Measurements from ENCODE around the gene ATP1B3.
A peak's percentile ranks its signal among the peaks of the same experiment; 100 is the strongest.

ATP1B3 gene

DNA sequence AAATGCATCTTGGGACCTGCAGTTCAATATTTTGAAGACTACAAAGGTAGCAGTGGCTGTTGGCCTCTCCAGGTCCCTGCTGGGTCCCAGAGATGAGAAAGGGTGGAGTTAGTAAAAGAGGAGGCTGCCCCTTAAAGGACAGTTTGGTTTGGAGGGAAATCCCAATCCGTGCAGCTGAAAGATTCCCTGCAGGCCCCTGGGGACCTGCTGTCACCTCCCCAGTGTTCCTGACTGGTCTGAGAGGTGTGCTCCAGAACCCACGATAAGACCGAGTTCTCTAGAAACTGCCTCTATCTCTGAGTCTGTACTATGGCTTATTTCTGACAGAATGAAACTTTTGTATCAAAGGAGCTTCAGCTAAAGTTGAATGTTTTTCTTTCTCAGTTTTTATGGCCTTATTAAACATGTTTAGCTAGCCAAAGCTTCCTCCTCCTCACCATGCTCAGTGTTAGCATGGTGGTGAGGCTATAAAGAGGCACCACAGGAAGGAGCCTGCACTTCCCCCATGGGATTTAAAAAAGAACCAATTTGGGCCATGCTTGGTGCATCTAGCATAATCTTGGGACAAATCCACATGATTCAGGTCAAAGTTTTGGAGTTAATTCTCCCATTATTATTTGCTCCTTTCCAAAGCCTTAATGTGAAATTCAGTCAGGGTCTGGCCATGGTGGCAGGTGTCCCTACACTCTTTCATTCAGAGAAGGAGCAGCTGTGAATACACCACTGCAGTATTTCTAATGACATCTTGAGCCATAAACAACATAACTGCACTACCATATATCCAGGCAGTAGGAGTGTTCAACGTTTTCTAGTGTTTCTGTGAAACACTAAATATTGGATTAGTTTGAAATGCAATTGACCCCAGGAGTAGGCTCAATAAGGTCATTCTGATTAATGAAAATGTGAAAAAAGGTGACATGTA lies 74.4 kb downstream of the ATP1B3 start:
- Histone ChIP-seq H4K5ac (ENCODE audit: low read length) (no peak overlapping the region), H3K4me1 (ENCODE audit: control insufficient read depth, low read depth, low read length) (no peaks in the 10 kb centered on the region), H2BK15ac (replicated peaks; ENCODE audit: low read depth) (no peak overlapping the region), H3K4ac (ENCODE audit: low read depth, low read length) (no peak overlapping the region), H2BK120ac (ENCODE audit: low read depth, low read length) (no peak overlapping the region), H3K4me3 (ENCODE audit: low read length) (no peak overlapping the region), H3K79me1 (ENCODE audit: low read length) (no peaks in the 10 kb centered on the region), H4K8ac (ENCODE audit: low read depth, low read length) (no peak overlapping the region), H3K27ac (ENCODE audit: low read depth, low read length) (no peak overlapping the region), H3K23ac (ENCODE audit: low read length) (no peak overlapping the region), H3K27me3 (ENCODE audit: insufficient read depth, low read length, poor library complexity) (no peaks in the 10 kb centered on the region), H3K18ac (ENCODE audit: low read length) (no peak overlapping the region), H2BK5ac (ENCODE audit: low read length) (no peak overlapping the region), H3K36me3 (ENCODE audit: control insufficient read depth, insufficient read depth, low read length) (no peaks in the 10 kb centered on the region), H3K4me2 (ENCODE audit: low read length) (no peak overlapping the region), H2AK5ac (ENCODE audit: low read length) (no peak overlapping the region), H3K9ac (ENCODE audit: low read length) (no peak overlapping the region), H3K56ac (ENCODE audit: low read length) (no peak overlapping the region), H3K79me2 (ENCODE audit: control insufficient read depth, insufficient read depth, low read length) (no peaks in the 10 kb centered on the region)
- DNase-seq, result no peak
- WGBS (ENCODE audit: extremely low coverage, insufficient coverage, low lambda C conversion rate), result no CpG with 5 or more reads among the region's 4 CpGs

- Histone ChIP-seq H3K56ac (ENCODE audit: low read length) (no peak overlapping the region), H2BK120ac (ENCODE audit: low read depth, low read length) (no peak overlapping the region), H3K4me3 (ENCODE audit: low read length) (no peak overlapping the region), H3K4me2 (ENCODE audit: low read length) (no peak overlapping the region), H3K4me1 (ENCODE audit: control insufficient read depth, low read depth, low read length) (no peaks in the 10 kb centered on the region), H3K36me3 (ENCODE audit: control insufficient read depth, insufficient read depth, low read length) (no peaks in the 10 kb centered on the region), H2AK5ac (ENCODE audit: low read length) (no peak overlapping the region), H2BK5ac (ENCODE audit: low read length) (no peak overlapping the region), H3K79me2 (ENCODE audit: control insufficient read depth, insufficient read depth, low read length) (no peaks in the 10 kb centered on the region), H4K8ac (ENCODE audit: low read depth, low read length) (no peak overlapping the region), H2BK15ac (replicated peaks; ENCODE audit: low read depth) (no peak overlapping the region), H3K9ac (ENCODE audit: low read length) (no peak overlapping the region), H3K27ac (ENCODE audit: low read depth, low read length) (no peak overlapping the region), H3K23ac (ENCODE audit: low read length) (no peak overlapping the region), H4K5ac (ENCODE audit: low read length) (no peak overlapping the region), H3K79me1 (ENCODE audit: low read length) (no peaks in the 10 kb centered on the region), H3K27me3 (ENCODE audit: insufficient read depth, low read length, poor library complexity) (no peaks in the 10 kb centered on the region), H3K4ac (ENCODE audit: low read depth, low read length) (no peak overlapping the region), H3K18ac (ENCODE audit: low read length) (no peak overlapping the region)
- no CpG with 5 or more reads among the region's 2 CpGs for WGBS (ENCODE audit: extremely low coverage, insufficient coverage, low lambda C conversion rate)
- no peak for DNase-seq
Observed at GRCh38 chr3:141952611-141953010, 76.2 kb downstream of the ATP1B3 start.

GRCh38 chr3:141955175-141955574 lies 78.7 kb downstream of the ATP1B3 start:
- no peak overlapping the region for H3K18ac ChIP-seq (ENCODE audit: low read length)
- H3K27me3 ChIP-seq (ENCODE audit: insufficient read depth, low read length, poor library complexity), result no peaks in the 10 kb centered on the region

DNA sequence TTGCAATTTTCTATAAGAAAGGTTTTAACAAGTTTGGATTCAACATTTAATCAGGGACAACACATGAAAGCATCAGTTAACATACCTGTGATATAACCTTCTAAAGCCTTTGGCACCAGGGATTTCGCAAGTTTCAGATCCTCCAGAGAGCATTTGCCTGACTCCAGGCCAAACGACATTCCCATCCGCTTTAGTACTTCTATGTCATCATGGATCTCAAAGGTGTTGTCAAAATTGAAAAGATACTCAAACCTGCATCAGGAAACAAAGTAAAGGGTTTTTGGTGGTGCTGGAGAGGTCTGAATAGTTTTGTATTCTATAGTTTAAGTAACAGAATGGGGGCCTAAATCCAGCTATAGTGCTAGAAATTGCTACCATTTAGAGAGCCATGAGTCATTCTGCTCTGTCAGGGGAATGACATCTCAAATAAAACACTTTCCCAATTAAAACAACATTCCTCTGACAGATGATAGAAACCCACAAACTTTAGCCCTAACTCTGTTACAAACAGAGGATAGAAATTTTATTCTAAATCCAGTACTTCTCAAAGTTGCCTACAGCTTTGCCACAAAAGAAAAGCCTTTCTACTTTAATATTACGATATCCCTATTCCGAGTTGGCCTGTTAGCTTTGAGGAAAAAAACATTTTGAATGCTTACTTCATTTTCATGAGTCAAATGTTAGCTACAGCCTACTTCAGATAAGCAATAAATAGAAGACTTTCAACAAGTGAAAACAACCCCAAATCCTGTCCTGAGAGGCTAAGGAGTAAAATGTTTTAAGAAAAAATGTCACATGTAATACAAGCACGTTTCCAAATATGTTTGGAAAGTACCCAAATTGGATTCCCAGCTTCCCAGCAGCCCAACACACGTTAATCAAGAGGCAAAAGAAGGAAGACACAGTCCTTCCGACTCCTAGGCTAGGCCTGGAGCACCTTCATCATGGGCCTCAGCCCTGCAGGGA lies 83.4 kb downstream of the ATP1B3 start:
- no peak overlapping the region for H3K27ac ChIP-seq (ENCODE audit: low read depth, low read length)
- H3K36me3 ChIP-seq (ENCODE audit: control insufficient read depth, insufficient read depth, low read length), result no peaks in the 10 kb centered on the region
- H3K79me1 ChIP-seq (ENCODE audit: low read length), result no peaks in the 10 kb centered on the region
- DNase-seq, result peak; percentile 75
- no peak overlapping the region for H3K56ac ChIP-seq (ENCODE audit: low read length)
- H3K18ac ChIP-seq (ENCODE audit: low read length), result no peak overlapping the region
- H2BK15ac ChIP-seq (replicated peaks; ENCODE audit: low read depth), result no peak overlapping the region
- H3K23ac ChIP-seq (ENCODE audit: low read length), result no peak overlapping the region
- H3K4me3 ChIP-seq (ENCODE audit: low read length), result no peak overlapping the region
- no peaks in the 10 kb centered on the region for H3K79me2 ChIP-seq (ENCODE audit: control insufficient read depth, insufficient read depth, low read length)
- H3K4me1 ChIP-seq (ENCODE audit: control insufficient read depth, low read depth, low read length), result no peaks in the 10 kb centered on the region
- no peak overlapping the region for H4K8ac ChIP-seq (ENCODE audit: low read depth, low read length)
- no peak overlapping the region for H3K4ac ChIP-seq (ENCODE audit: low read depth, low read length)
- H3K4me2 ChIP-seq (ENCODE audit: low read length), result no peak overlapping the region
- H2AK5ac ChIP-seq (ENCODE audit: low read length), result no peak overlapping the region
- H2BK120ac ChIP-seq (ENCODE audit: low read depth, low read length), result no peak overlapping the region
- H4K5ac ChIP-seq (ENCODE audit: low read length), result no peak overlapping the region
- no peaks in the 10 kb centered on the region for H3K27me3 ChIP-seq (ENCODE audit: insufficient read depth, low read length, poor library complexity)
- H3K9ac ChIP-seq (ENCODE audit: low read length), result no peak overlapping the region
- H2BK5ac ChIP-seq (ENCODE audit: low read length), result no peak overlapping the region
- WGBS (ENCODE audit: extremely low coverage, insufficient coverage, low lambda C conversion rate), result no CpG with 5 or more reads among the region's 8 CpGs

More at GRCh38 chr3:141955175-141955574, 78.7 kb downstream of the ATP1B3 start:
- Histone ChIP-seq H3K4me1 (ENCODE audit: control insufficient read depth, low read depth, low read length) (no peaks in the 10 kb centered on the region), H3K56ac (ENCODE audit: low read length) (no peak overlapping the region), H2BK15ac (replicated peaks; ENCODE audit: low read depth) (no peak overlapping the region), H3K23ac (ENCODE audit: low read length) (no peak overlapping the region), H2BK5ac (ENCODE audit: low read length) (no peak overlapping the region), H3K4me3 (ENCODE audit: low read length) (no peak overlapping the region), H3K4ac (ENCODE audit: low read depth, low read length) (no peak overlapping the region), H2BK120ac (ENCODE audit: low read depth, low read length) (no peak overlapping the region), H3K27ac (ENCODE audit: low read depth, low read length) (no peak overlapping the region), H3K79me1 (ENCODE audit: low read length) (no peaks in the 10 kb centered on the region), H3K4me2 (ENCODE audit: low read length) (no peak overlapping the region), H4K8ac (ENCODE audit: low read depth, low read length) (no peak overlapping the region), H2AK5ac (ENCODE audit: low read length) (no peak overlapping the region), H4K5ac (ENCODE audit: low read length) (no peak overlapping the region), H3K36me3 (ENCODE audit: control insufficient read depth, insufficient read depth, low read length) (no peaks in the 10 kb centered on the region), H3K9ac (ENCODE audit: low read length) (no peak overlapping the region), H3K79me2 (ENCODE audit: control insufficient read depth, insufficient read depth, low read length) (no peaks in the 10 kb centered on the region)
- no CpG with 5 or more reads among the region's 6 CpGs for WGBS (ENCODE audit: extremely low coverage, insufficient coverage, low lambda C conversion rate)
- no peak for DNase-seq

DNA sequence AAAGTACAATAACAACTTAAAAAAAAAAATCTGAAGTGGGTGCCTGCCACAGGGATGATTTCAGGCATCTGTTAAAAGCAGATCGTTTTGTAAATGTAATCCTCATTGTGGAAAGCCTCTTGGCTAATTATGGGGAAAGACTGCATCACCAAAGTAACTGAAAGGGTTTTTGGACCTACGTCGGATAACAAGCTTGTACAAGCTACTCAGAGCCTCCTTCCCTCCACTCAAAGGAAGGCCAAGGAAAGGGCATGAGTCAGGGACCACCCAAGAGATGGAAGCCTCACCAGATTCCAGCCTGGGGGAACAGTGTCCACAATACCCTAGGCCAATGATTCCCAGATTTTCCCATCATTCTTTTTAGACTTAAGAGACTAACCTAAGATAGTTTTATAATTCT lies 84.3 kb downstream of the ATP1B3 start:
- Histone ChIP-seq H3K79me1 (ENCODE audit: low read length) (no peaks in the 10 kb centered on the region), H3K27me3 (ENCODE audit: insufficient read depth, low read length, poor library complexity) (no peaks in the 10 kb centered on the region), H3K9ac (ENCODE audit: low read length) (no peak overlapping the region), H3K4ac (ENCODE audit: low read depth, low read length) (no peak overlapping the region), H2BK5ac (ENCODE audit: low read length) (no peak overlapping the region), H2BK120ac (ENCODE audit: low read depth, low read length) (no peak overlapping the region), H3K18ac (ENCODE audit: low read length) (no peak overlapping the region), H3K4me1 (ENCODE audit: control insufficient read depth, low read depth, low read length) (no peaks in the 10 kb centered on the region), H3K56ac (ENCODE audit: low read length) (no peak overlapping the region), H4K8ac (ENCODE audit: low read depth, low read length) (no peak overlapping the region), H3K36me3 (ENCODE audit: control insufficient read depth, insufficient read depth, low read length) (no peaks in the 10 kb centered on the region), H2AK5ac (ENCODE audit: low read length) (no peak overlapping the region), H2BK15ac (replicated peaks; ENCODE audit: low read depth) (no peak overlapping the region), H3K4me2 (ENCODE audit: low read length) (no peak overlapping the region), H4K5ac (ENCODE audit: low read length) (no peak overlapping the region), H3K4me3 (ENCODE audit: low read length) (no peak overlapping the region), H3K27ac (ENCODE audit: low read depth, low read length) (no peak overlapping the region), H3K23ac (ENCODE audit: low read length) (no peak overlapping the region), H3K79me2 (ENCODE audit: control insufficient read depth, insufficient read depth, low read length) (no peaks in the 10 kb centered on the region)
- peak; percentile 49 for DNase-seq
- no CpG with 5 or more reads among the region's 3 CpGs for WGBS (ENCODE audit: extremely low coverage, insufficient coverage, low lambda C conversion rate)

Data from mesendoderm (in vitro differentiated cells).